Activated naive CD4-positive, alpha-beta T cell treated with Interleukin-2 at 50 U/mL for 16 hours (primary cell): ENCODE measurements around the gene WDR11.

ENCODE experiments used
- DNase-seq: peaks from one replicate; pipeline ENCODE4 v3.0.0-alpha.2; 2020

The WDR11 gene

DNA sequence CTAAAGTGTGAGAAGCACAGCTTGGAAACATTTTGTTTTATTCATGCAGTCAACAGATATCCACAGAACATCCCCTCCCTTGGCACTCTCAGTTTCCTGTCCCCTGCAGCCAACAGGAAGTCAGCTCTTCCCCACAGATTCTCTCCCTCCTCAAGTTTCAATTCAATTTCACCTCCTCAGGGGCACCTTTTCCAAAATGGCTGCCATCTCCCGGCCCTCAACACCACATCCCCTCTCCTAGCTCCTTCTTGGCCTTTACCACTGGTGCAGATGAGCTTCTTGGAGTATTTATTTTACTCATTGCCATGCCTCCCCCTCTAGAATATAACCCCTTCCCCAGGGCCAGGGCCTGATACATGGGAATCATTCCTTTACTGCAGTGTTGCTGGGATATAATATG lies 94.0 kb downstream of the WDR11 start:
- no peak for DNase-seq

GRCh38 chr10:120945801-120946302 lies 94.7 kb downstream of the WDR11 start:
- no peak for DNase-seq

DNA sequence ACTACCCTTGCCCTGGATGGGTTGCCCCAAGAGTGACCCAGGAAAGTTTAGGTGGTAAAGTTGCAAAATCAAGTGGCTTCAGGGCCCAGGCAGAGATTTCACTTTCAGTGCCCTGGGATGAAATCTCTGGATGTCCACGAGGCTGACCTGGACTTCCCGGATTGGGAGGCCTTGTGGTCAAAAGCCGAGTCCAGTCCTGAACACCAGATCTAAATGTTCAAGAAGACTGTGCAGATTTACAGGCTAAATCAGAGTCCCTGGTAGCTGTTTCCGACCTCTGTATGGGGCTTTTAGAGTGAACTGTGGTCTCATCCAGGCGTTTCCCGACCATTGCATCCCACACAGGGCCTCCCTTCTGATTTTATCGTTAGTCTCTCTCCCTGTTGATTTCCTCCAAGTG lies 95.3 kb downstream of the WDR11 start:
- DNase-seq: no peak

DNA sequence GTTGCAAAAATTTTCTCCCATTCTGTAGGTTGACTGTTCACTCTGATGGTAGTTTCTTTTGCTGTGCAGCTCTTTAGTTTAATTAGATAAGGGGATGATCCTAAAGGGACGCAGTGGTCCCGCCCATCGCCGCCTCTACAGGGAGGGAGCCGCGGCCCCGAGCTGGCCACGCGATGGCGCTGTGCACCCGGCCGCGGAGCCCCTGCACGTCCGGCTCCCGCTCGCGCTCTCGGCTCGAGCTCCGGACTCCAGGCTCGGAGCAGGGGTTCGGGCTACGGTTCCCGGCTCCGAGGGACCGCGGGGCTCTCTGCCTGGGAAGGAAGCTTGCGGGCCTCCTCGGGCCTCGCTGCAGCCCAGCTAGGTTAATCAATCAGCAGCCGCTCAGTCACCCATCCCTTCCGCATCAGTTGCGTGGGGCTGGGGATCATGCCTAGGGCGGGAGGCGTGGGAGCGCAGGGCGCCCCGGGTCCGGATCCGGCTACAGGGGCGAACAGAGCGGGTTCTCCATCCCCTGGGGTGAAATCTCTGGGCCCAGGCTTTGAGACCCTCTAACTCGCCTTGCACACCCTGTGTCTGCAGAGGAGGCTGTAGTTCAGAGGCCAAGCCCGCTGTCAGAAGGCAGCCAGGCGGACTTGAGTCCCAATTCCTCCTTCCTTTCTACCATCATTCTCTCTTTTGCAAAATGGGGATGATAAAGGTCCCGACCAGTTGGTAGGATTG lies 97.9 kb downstream of the WDR11 start:
- DNase-seq: peak; percentile 61

DNA sequence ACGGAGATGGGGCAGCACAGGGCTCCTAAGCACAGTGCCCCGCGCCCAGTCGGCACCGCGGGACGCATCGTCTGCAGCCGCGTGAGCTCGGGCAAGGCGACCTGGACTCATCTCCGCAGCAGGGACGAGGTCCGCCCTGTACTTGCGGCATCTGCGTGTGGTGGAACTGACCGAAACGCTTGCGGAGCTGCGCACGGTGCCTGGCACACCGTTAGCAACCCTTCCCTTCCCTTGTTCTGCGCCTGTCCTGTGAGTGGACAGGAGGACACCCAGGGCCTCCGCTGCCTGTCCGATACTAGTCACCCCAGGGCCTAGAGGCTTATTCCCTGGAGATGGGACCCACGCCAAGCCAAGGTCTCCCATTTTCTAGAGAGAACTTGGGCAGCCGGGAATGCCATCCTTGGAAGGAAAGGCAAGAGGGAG lies 98.5 kb downstream of the WDR11 start:
- no peak for DNase-seq

DNA sequence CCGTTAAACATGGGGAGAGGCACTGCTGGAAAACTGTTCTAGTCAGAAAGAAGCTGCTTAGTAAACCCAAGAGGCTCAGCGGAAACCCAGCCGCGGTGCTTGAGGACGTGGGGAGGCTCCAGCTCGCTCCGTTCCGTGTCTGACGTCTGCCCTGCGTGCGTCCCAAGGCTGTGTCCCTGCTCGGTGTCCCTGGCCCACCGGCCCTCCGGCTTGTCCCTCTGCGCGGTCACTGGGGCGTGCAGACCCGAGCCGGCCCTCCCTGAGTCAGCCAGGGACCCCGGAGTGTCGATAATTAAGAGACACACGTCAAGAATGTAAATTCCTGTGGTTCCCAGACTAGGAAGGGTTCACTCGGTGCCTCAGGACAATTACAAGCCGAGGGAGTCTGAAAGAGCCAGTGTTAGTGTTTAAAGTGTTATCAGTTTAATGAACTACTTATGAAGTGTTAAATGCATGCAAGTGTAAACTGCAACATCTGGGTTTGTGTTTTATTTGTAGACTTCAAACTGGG lies 98.9 kb downstream of the WDR11 start:
- no peak for DNase-seq

- no peak for DNase-seq
Measured at GRCh38 chr10:120951288-120951687, 100.1 kb downstream of the WDR11 start.

GRCh38 chr10:120953897-120954296 lies 102.7 kb downstream of the WDR11 start:
- no peak for DNase-seq
